ENCODE results near the gene EPB41L1. TPM values are rescaled to one million over a fixed set of nuclear protein-coding genes. Genes with fewer than 3 reads are reported as not detected.

Gene EPB41L1
- total and polyA plus RNA-seq, 2 donors from 2014 or later, result 53.2 to 230 TPM

DNA sequence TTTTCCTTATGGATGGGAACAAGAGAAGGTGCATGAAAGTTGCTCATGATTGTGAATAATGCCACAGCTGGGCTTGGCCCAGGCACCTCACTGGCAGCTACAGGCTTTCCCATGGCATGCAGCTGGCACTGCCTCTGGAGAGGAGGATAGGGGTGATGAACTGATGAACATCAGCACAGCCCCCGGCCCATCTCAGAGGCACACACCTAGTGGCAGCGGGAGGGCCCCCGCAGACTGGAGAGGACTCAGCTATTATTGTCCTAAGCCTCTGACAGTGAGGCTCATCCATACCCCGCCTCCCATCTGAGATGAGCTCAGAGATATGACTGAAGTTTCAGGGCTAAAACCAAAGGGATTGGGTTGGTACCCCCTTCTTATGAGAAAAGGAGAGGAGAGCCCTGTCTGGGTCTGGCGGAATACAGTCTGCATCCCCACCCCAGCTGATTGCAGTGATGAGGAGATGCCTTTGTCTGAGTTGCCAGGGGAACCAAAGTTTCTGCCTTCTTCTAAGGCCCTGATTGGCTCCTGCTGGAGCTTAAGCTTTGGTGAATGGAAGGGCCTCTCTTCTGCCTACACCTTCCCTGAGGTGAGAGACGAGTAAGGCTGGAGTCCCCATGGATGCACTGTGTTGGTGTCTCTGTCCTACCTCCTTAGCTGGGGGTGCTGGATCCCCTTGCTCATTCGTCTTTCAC lies 27.6 kb upstream of the EPB41L1 start:
- TF ChIP-seq, protein P1, sequence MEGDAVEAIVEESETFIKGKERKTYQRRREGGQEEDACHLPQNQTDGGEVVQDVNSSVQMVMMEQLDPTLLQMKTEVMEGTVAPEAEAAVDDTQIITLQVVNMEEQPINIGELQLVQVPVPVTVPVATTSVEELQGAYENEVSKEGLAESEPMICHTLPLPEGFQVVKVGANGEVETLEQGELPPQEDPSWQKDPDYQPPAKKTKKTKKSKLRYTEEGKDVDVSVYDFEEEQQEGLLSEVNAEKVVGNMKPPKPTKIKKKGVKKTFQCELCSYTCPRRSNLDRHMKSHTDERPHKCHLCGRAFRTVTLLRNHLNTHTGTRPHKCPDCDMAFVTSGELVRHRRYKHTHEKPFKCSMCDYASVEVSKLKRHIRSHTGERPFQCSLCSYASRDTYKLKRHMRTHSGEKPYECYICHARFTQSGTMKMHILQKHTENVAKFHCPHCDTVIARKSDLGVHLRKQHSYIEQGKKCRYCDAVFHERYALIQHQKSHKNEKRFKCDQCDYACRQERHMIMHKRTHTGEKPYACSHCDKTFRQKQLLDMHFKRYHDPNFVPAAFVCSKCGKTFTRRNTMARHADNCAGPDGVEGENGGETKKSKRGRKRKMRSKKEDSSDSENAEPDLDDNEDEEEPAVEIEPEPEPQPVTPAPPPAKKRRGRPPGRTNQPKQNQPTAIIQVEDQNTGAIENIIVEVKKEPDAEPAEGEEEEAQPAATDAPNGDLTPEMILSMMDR (IDR thresholded peaks at IDR 0.05; ENCODE audit: borderline replicate concordance, extremely low read depth, insufficient read depth), result no peak
- no peak overlapping the region for H3K9ac ChIP-seq (ENCODE audit: low read length in 3 of 3)
- no peak for DNase-seq
- peaks cover 0 to 4% (median 0%) of the 10 kb centered on the region in 3 donors for H3K36me3 ChIP-seq (ENCODE audit: control insufficient read depth in 2 of 3, insufficient read depth in 3 of 3, low read length in 3 of 3)
- no peaks in the 10 kb centered on the region for H3K9me3 ChIP-seq (ENCODE audit: control insufficient read depth in 2 of 3, insufficient read depth in 1 of 3, low read length in 3 of 3)
- H3K4me1 ChIP-seq (ENCODE audit: control insufficient read depth in 2 of 3, insufficient read depth in 2 of 3, low read depth in 1 of 3, low read length in 3 of 3), result peaks cover 0 to 13% (median 0%) of the 10 kb centered on the region in 3 donors
- H3K4me3 ChIP-seq (ENCODE audit: low read length in 3 of 3), result no peak overlapping the region
- H3K27ac ChIP-seq (ENCODE audit: low read depth in 2 of 2, low read length in 2 of 2), result no peak overlapping the region
- no peaks in the 10 kb centered on the region for H3K27me3 ChIP-seq (ENCODE audit: control insufficient read depth, insufficient read depth, low read length)
- no peak for FAIRE-seq
- intact Hi-C loops (cut with DNase I), result no loop called here

DNA sequence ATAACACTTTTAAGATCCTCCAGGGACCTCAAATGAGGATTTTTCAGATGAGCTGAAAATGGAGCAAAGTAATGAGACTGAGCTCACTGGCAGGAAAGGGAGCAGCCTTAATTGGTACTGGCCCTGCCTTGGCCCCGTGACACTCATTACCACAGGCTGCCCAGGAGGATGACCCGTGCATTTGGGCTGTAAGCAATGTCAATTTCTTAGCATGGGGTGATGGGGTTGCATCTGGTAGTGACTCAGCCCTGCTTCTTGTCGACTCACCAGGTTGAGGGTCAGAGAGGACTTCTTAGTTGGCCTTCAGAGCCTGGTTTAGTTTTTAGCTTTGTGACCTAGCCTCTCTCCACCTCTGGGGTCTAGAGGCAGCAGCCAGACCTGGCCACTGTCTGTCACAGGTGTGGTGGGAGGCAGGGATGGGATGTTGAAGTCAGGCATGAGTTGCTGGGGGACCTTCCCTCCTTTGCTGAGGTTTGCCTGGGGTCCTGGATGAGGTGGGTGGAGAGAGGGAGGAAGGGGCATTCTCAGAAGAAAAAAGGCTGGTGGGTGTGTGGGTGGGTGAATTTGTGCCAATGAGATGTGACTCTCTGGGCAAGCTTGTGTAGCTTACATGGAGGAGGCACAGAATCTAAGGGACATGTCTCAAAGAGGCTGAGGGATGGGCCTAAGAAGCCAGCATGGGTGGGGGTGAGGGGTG lies 25.9 kb upstream of the EPB41L1 start:
- DNase-seq, result no peak
- FAIRE-seq, result no peak
- H3K27me3 ChIP-seq (ENCODE audit: control insufficient read depth, insufficient read depth, low read length), result no peaks in the 10 kb centered on the region
- no peaks in the 10 kb centered on the region for H3K9me3 ChIP-seq (ENCODE audit: control insufficient read depth in 2 of 3, insufficient read depth in 1 of 3, low read length in 3 of 3)
- TF ChIP-seq, protein P1 (IDR thresholded peaks at IDR 0.05; ENCODE audit: borderline replicate concordance, extremely low read depth, insufficient read depth), result no peak
- peaks cover 0 to 9% (median 0%) of the 10 kb centered on the region in 3 donors for H3K4me1 ChIP-seq (ENCODE audit: control insufficient read depth in 2 of 3, insufficient read depth in 2 of 3, low read depth in 1 of 3, low read length in 3 of 3)
- peaks cover 0 to 4% (median 0%) of the 10 kb centered on the region in 3 donors for H3K36me3 ChIP-seq (ENCODE audit: control insufficient read depth in 2 of 3, insufficient read depth in 3 of 3, low read length in 3 of 3)
- no peak overlapping the region for H3K4me3 ChIP-seq (ENCODE audit: low read length in 3 of 3)
- intact Hi-C loops (cut with DNase I), result no loop called here
- H3K9ac ChIP-seq (ENCODE audit: low read length in 3 of 3), result peak overlapping the region in 1 of 3 donors; percentile 30
- H3K27ac ChIP-seq (ENCODE audit: low read depth in 2 of 2, low read length in 2 of 2), result peak overlapping the region; percentile 18 to 55

DNA sequence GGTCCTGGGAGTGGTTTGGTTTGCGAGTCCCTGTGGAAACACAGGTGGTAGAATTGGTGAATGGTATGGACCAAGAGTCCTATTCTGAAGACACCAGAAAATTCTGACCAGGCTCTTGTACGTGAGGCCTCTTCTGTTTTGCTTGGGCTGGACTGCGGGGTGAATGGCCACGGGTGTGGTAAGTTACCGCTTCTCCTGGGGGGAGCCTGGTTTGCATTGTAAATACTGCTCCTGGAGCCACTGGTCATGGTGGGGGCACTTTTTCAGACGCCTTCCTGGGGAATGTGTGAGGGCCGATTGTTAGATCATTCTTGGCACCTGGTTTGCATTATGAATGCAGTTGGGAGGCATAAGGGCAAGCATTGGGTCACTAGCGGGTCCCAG lies 25.4 kb upstream of the EPB41L1 start:
- TF ChIP-seq, protein P1 (IDR thresholded peaks at IDR 0.05; ENCODE audit: borderline replicate concordance, extremely low read depth, insufficient read depth), result no peak
- H3K4me3 ChIP-seq (ENCODE audit: low read length in 3 of 3), result no peak overlapping the region
- peaks cover 0 to 9% (median 0%) of the 10 kb centered on the region in 3 donors for H3K4me1 ChIP-seq (ENCODE audit: control insufficient read depth in 2 of 3, insufficient read depth in 2 of 3, low read depth in 1 of 3, low read length in 3 of 3)
- peaks cover 0 to 4% (median 0%) of the 10 kb centered on the region in 3 donors for H3K36me3 ChIP-seq (ENCODE audit: control insufficient read depth in 2 of 3, insufficient read depth in 3 of 3, low read length in 3 of 3)
- no peaks in the 10 kb centered on the region for H3K9me3 ChIP-seq (ENCODE audit: control insufficient read depth in 2 of 3, insufficient read depth in 1 of 3, low read length in 3 of 3)
- H3K27me3 ChIP-seq (ENCODE audit: control insufficient read depth, insufficient read depth, low read length), result no peaks in the 10 kb centered on the region
- intact Hi-C loops (cut with DNase I), result no loop called here
- FAIRE-seq (no peak), DNase-seq (no peak)
- peak overlapping the region in 1 of 2 donors; percentile 66 for H3K27ac ChIP-seq (ENCODE audit: low read depth in 2 of 2, low read length in 2 of 2)
- no peak overlapping the region for H3K9ac ChIP-seq (ENCODE audit: low read length in 3 of 3)

Data from kidney (tissue), 14 donors.